ENCODE data around the gene WDR20.

Gene WDR20

GRCh38 chr14:102197317-102197853 lies 57.7 kb downstream of the WDR20 start:
- DNase-seq (ENCODE audit: low spot score), result no peak

DNA sequence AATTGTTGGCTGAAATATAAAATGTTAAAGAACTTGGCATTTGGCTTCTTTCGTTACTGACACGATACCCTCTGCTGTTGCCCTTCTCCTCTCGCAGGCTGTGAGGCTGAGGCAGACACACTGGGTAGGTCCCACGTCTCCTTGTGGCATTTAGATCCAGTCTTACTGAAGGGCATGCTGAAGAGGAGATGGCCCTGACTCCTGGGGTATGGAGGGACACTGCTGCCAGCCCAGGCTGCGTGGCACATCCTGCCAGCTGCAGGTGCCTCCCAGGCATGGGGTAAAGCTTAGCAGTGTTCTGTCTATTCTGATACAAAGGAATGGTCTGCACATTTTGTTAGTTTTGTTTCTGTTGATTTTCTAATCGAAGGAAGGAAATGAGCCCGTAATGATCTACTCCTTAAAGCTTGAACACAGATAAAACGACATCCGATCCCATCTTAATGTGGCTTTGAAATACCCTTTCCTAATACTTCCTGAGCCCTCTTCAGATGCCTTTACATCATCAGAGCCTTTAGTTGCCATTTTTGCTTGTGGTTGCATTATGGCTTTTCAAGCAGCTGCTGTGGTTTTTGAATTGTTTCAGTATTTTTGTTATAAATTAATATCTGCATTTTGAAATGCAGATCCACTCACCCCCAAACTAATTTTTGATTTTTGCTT lies 61.1 kb downstream of the WDR20 start:
- peak; percentile 6 for DNase-seq (ENCODE audit: low spot score)

- no peak for DNase-seq (ENCODE audit: low spot score)
Measured at GRCh38 chr14:102201353-102201738, 61.6 kb downstream of the WDR20 start.

DNA sequence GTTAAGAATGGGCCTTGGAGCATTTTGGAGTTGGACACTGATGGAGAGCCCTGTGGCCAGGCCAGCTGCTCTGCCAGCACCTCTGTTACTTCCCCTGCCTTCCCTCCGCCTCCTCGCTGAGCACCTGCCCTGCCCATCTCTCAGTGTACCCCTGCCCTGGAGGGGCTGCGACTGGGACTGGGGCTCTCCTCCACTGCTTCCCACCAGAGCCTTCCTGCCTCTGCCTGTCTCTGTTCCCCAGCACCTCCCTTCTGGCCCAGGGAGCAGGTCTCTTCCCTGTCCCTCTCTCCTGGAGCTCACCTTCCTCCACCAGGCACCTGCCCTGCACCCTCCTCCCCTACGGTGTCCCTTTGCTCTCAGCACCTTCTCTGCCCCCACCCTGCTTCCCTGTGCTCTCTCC lies 62.1 kb downstream of the WDR20 start:
- DNase-seq (ENCODE audit: low spot score), result no peak

DNA sequence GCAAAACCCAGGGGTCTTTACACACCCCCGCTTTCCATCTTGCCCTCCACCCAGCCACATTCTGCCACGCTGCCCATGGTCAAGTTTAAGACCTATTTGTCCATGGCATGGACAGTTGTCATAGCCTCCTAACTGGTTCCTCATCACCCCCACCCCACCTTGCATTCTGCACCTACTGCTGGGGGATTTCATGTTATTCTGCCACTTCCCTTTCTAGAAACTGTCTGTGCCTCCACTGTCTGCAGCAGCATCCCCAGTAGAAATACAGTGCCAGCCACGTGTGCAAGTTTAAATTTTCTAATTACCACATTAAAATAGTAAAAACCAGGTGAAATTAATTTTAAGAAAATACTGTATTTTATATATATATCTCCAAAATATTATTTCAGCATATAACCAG lies 63.2 kb downstream of the WDR20 start:
- no peak for DNase-seq (ENCODE audit: low spot score)

- DNase-seq (ENCODE audit: low spot score), result no peak
Measured at GRCh38 chr14:102203382-102203781, 63.7 kb downstream of the WDR20 start.

- no peak for DNase-seq (ENCODE audit: low spot score)
Measured at GRCh38 chr14:102205560-102205959, 65.9 kb downstream of the WDR20 start.

DNA sequence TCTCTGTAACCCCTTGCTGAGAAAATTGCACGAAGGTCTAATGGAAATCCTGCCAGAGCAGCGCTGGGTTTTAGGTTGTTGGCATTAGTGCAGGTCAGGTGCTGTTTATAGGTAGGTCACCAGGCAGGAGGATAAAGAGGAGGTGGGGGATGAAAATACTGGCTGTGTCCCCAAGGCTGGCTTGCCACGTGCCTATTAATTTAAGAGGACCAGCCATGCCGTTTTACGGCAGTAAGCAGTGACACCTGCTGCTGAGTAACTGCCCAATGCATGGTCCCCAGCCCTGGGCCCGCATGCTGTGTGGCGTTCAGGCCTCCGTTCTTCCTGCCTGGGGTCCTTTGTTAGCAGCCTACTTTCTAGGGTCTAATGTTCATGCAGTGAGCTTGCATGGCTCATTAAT lies 67.2 kb downstream of the WDR20 start:
- no peak for DNase-seq (ENCODE audit: low spot score)

GRCh38 chr14:102207831-102208365 lies 68.2 kb downstream of the WDR20 start:
- DNase-seq (ENCODE audit: low spot score), result no peak

- no peak for DNase-seq (ENCODE audit: low spot score)
Measured at GRCh38 chr14:102208741-102209140, 69.0 kb downstream of the WDR20 start.

DNA sequence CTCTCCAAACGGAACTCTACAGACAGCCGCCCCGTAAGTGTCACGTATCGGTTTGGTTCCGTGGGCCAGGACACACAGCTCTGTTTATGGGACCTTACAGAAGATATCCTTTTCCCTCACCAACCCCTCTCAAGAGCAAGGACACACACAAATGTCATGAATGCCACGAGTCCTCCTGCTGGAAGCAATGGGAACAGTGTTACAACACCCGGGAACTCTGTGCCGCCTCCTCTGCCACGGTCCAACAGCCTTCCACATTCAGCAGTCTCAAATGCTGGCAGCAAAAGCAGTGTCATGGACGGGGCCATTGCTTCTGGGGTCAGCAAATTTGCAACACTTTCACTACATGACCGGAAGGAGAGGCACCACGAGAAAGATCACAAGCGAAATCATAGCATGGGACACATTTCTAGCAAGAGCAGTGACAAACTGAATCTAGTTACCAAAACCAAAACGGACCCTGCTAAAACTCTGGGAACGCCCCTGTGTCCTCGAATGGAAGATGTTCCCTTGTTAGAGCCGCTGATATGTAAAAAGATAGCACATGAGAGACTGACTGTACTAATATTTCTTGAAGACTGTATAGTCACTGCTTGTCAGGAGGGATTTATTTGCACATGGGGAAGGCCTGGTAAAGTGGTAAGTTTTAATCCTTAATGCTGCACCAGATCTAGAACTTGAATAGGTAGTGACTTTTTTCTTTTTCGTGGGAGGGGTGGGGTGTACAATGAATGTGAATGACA lies 69.7 kb downstream of the WDR20 start:
- DNase-seq (ENCODE audit: low spot score), result no peak

- no peak for DNase-seq (ENCODE audit: low spot score)
Measured at GRCh38 chr14:102210421-102211042, 70.8 kb downstream of the WDR20 start.

- no peak for DNase-seq (ENCODE audit: low spot score)
Measured at GRCh38 chr14:102211240-102211639, 71.5 kb downstream of the WDR20 start.

DNA sequence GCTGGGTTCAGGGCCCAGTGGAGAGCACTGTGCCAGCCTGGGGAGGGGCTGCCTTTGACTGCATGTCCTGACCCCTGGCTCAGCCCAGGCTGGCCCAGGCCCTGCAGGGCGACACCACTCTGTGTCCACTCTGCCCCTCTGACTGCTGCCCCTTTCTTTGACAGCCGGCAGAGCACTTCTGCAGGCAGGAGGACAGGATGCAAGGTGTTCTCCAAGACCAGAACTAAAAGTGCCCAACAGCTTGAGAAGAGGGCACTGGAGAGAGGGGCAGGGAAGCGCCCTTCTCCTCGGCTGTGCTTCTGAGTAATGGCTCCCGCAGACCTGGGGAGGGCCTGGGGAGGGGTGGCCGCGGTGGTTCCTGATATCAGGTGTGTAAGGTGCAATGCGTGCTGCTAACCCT lies 72.7 kb downstream of the WDR20 start:
- no peak for DNase-seq (ENCODE audit: low spot score)

- DNase-seq (ENCODE audit: low spot score), result no peak
Measured at GRCh38 chr14:102212845-102213244, 73.1 kb downstream of the WDR20 start.

DNA sequence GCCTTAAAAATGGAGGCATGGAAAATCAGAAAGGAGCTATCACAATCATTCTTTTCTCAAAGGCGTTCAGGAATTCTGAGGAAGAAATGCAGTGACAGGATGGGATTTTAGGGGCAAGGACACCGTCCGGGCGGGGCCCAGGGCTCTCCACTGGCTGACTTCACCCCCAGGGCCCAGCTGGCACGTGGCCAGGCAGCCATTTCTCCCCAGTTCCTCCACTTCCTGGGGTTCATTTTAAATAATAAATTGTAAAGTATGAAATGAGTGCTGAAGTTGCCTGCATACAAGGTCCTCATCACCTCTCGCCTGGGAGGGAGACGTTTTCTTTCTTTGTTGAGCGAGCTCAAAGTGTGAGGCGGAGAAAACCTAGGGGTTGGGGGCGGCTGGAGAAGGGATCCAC lies 73.8 kb downstream of the WDR20 start:
- DNase-seq (ENCODE audit: low spot score), result no peak

- no peak for DNase-seq (ENCODE audit: low spot score)
Measured at GRCh38 chr14:102213984-102214658, 74.4 kb downstream of the WDR20 start.

DNA sequence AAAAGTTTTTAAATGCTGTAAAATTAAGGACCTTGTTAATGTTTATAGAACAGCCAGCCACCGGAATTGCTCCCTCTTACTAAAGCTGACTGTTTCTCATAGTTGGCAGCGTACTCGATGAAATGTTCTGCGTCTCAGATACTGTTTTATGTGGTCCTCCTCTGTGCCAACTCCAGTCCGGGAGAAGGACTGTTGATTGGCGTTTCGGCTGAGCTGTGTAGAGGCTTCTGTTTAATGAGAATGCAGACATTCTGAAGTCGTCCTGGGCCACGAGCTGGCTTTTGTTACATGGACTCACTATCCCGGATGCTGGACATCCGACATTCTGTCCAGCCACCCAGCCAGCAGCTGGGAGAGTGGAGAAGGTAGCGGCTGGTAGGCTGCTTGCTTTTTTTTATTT lies 75.4 kb downstream of the WDR20 start:
- DNase-seq (ENCODE audit: low spot score), result no peak

DNA sequence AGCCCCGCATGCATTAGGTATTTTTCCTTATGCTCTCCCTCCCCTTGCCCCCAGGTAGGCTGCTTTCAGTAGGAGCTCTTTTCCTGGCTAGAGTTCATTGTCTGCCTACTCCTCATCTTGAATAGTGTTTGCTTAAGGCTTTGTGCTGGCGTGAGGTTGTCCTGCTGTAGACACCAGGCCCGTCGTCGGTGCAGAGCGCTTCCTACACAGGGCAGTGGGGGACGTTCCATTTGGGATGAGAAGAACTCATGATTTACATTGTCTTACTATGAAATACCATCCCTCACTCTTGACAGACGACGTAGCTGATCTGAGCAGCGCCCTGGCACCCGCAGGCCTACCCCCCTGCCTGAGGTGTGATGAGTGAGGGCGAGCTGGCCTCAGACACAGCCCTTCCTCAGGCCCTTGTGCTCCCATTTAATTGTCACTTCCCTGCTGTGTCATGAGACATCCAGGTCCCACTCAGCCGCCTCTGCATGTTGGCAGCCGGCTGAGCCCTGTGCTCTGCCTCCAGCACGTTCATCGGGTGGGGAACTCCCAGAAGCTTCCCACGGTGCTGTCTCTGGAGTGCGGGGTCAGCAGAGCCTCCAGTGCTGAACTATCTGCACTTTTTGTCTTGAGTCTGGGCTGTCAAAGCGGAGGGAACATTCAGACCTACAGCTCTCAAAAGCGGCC lies 76.0 kb downstream of the WDR20 start:
- no peak for DNase-seq (ENCODE audit: low spot score)

- DNase-seq (ENCODE audit: low spot score), result no peak
Measured at GRCh38 chr14:102217399-102217798, 77.7 kb downstream of the WDR20 start.

DNA sequence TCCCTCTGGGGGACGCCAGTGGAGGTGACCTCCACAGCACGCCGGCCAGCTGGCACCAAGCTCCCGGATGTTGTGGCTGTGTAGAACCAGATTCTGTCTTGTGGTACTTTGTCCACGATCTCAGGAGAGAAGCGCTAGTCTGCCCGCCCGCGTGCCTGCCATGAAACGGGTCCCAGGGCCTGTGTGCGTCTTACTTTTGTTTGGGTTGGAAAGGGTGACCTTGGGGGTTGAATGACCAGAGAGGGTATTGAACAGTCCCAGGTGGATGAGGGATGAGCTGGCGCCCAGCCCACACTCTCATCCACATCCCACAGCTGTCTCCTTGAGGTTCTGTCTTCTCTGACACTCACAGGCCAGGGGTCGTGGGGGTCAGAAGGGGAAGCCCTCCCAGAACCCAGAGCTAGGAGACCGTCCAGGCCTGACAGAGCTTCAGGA lies 78.3 kb downstream of the WDR20 start:
- no peak for DNase-seq (ENCODE audit: low spot score)

- no peak for DNase-seq (ENCODE audit: low spot score)
Measured at GRCh38 chr14:102218688-102219087, 79.0 kb downstream of the WDR20 start.

Data from CD4-positive, alpha-beta T cell treated with Interleukin-15 for 4 hours (primary cell).